ENCODE results near the gene VSIR. TPM values are rescaled to one million over a fixed set of nuclear protein-coding genes. Genes with fewer than 3 reads are reported as not detected.

VSIR gene
- total RNA-seq, 1 donor from 2014 or later = 13.6 TPM

GRCh38 chr10:71749396-71749795, 23.9 kb downstream of the VSIR start:
- peak overlapping the region in 2 of 3 donors; percentile 32 to 60 for H3K9ac ChIP-seq (ENCODE audit: low read depth in 1 of 3, low read length in 3 of 3)
- H3K27me3 ChIP-seq (ENCODE audit: control insufficient read depth in 3 of 3, insufficient read depth in 3 of 3, low read length in 3 of 3) = no peaks in the 10 kb centered on the region
- peak overlapping the region; percentile 67 for H3K27ac ChIP-seq (ENCODE audit: low read depth, low read length)
- no peaks in the 10 kb centered on the region for H3K9me3 ChIP-seq (ENCODE audit: control insufficient read depth in 3 of 3, low read length in 3 of 3)
- H3K4me1 ChIP-seq (ENCODE audit: control insufficient read depth in 3 of 3, insufficient read depth in 3 of 3, low read length in 3 of 3) = peaks cover 65 to 79% (median 68%) of the 10 kb centered on the region in 3 donors
- peaks cover 6 to 23% (median 17%) of the 10 kb centered on the region in 3 donors for H3K36me3 ChIP-seq (ENCODE audit: control insufficient read depth in 3 of 3, insufficient read depth in 3 of 3, low read length in 3 of 3)
- H3K4me3 ChIP-seq (ENCODE audit: low read length in 3 of 3) = peak overlapping the region in 1 of 3 donors; percentile 41

GRCh38 chr10:71748671-71749191, 24.6 kb downstream of the VSIR start:
- Histone ChIP-seq H3K4me3 (ENCODE audit: low read length in 3 of 3) (peak overlapping the region in 1 of 3 donors; percentile 35), H3K9ac (ENCODE audit: low read depth in 1 of 3, low read length in 3 of 3) (peak overlapping the region in 2 of 3 donors; percentile 32 to 60), H3K9me3 (ENCODE audit: control insufficient read depth in 3 of 3, low read length in 3 of 3) (no peaks in the 10 kb centered on the region), H3K27ac (ENCODE audit: low read depth, low read length) (peak overlapping the region; percentile 67), H3K4me1 (ENCODE audit: control insufficient read depth in 3 of 3, insufficient read depth in 3 of 3, low read length in 3 of 3) (peaks cover 60 to 73% (median 62%) of the 10 kb centered on the region in 3 donors), H3K36me3 (ENCODE audit: control insufficient read depth in 3 of 3, insufficient read depth in 3 of 3, low read length in 3 of 3) (peaks cover 6 to 20% (median 17%) of the 10 kb centered on the region in 3 donors), H3K27me3 (ENCODE audit: control insufficient read depth in 3 of 3, insufficient read depth in 3 of 3, low read length in 3 of 3) (no peaks in the 10 kb centered on the region)

GRCh38 chr10:71747551-71748523, 25.5 kb downstream of the VSIR start:
- Histone ChIP-seq H3K36me3 (ENCODE audit: control insufficient read depth in 3 of 3, insufficient read depth in 3 of 3, low read length in 3 of 3) (peaks cover 4 to 16% (median 15%) of the 10 kb centered on the region in 3 donors), H3K4me1 (ENCODE audit: control insufficient read depth in 3 of 3, insufficient read depth in 3 of 3, low read length in 3 of 3) (peaks cover 57 to 66% (median 60%) of the 10 kb centered on the region in 3 donors), H3K4me3 (ENCODE audit: low read length in 3 of 3) (no peak overlapping the region)

GRCh38 chr10:71747039-71747531, 26.2 kb downstream of the VSIR start:
- Histone ChIP-seq H3K9ac (ENCODE audit: low read depth in 1 of 3, low read length in 3 of 3) (peak overlapping the region in 1 of 3 donors; percentile 16), H3K4me1 (ENCODE audit: control insufficient read depth in 3 of 3, insufficient read depth in 3 of 3, low read length in 3 of 3) (peaks cover 54 to 61% (median 57%) of the 10 kb centered on the region in 3 donors)

More at GRCh38 chr10:71747551-71748523, 25.5 kb downstream of the VSIR start:
- peak overlapping the region in 2 of 3 donors; percentile 10 to 40 for H3K9ac ChIP-seq (ENCODE audit: low read depth in 1 of 3, low read length in 3 of 3)
- H3K9me3 ChIP-seq (ENCODE audit: control insufficient read depth in 3 of 3, low read length in 3 of 3) = no peaks in the 10 kb centered on the region
- H3K27me3 ChIP-seq (ENCODE audit: control insufficient read depth in 3 of 3, insufficient read depth in 3 of 3, low read length in 3 of 3) = no peaks in the 10 kb centered on the region
- H3K27ac ChIP-seq (ENCODE audit: low read depth, low read length) = peak overlapping the region; percentile 67

GRCh38 chr10:71746344-71747037, 26.8 kb downstream of the VSIR start:
- Histone ChIP-seq H3K27ac (ENCODE audit: low read depth, low read length) (no peak overlapping the region), H3K9me3 (ENCODE audit: control insufficient read depth in 3 of 3, low read length in 3 of 3) (peaks cover 0 to 2% (median 0%) of the 10 kb centered on the region in 3 donors), H3K36me3 (ENCODE audit: control insufficient read depth in 3 of 3, insufficient read depth in 3 of 3, low read length in 3 of 3) (peaks cover 1 to 12% (median 3%) of the 10 kb centered on the region in 3 donors), H3K27me3 (ENCODE audit: control insufficient read depth in 3 of 3, insufficient read depth in 3 of 3, low read length in 3 of 3) (no peaks in the 10 kb centered on the region), H3K9ac (ENCODE audit: low read depth in 1 of 3, low read length in 3 of 3) (peak overlapping the region in 1 of 3 donors; percentile 16), H3K4me3 (ENCODE audit: low read length in 3 of 3) (no peak overlapping the region), H3K4me1 (ENCODE audit: control insufficient read depth in 3 of 3, insufficient read depth in 3 of 3, low read length in 3 of 3) (peaks cover 54 to 61% (median 55%) of the 10 kb centered on the region in 3 donors)

More at GRCh38 chr10:71747039-71747531, 26.2 kb downstream of the VSIR start:
- H3K9me3 ChIP-seq (ENCODE audit: control insufficient read depth in 3 of 3, low read length in 3 of 3) = peaks cover 0 to 2% (median 0%) of the 10 kb centered on the region in 3 donors
- H3K36me3 ChIP-seq (ENCODE audit: control insufficient read depth in 3 of 3, insufficient read depth in 3 of 3, low read length in 3 of 3) = peaks cover 0 to 15% (median 9%) of the 10 kb centered on the region in 3 donors
- H3K4me3 ChIP-seq (ENCODE audit: low read length in 3 of 3) = no peak overlapping the region
- no peaks in the 10 kb centered on the region for H3K27me3 ChIP-seq (ENCODE audit: control insufficient read depth in 3 of 3, insufficient read depth in 3 of 3, low read length in 3 of 3)
- no peak overlapping the region for H3K27ac ChIP-seq (ENCODE audit: low read depth, low read length)

- H3K36me3 ChIP-seq (ENCODE audit: control insufficient read depth in 3 of 3, insufficient read depth in 3 of 3, low read length in 3 of 3) = peaks cover under 1 to 8% (median 2%) of the 10 kb centered on the region in 3 donors
These were observed 27.6 kb downstream of the VSIR start for GRCh38 chr10:71745664-71746250.

GRCh38 chr10:71744897-71745663, 28.2 kb downstream of the VSIR start:
- Histone ChIP-seq H3K4me3 (ENCODE audit: low read length in 3 of 3) (no peak overlapping the region), H3K36me3 (ENCODE audit: control insufficient read depth in 3 of 3, insufficient read depth in 3 of 3, low read length in 3 of 3) (peaks cover 0 to 5% (median 2%) of the 10 kb centered on the region in 3 donors), H3K27me3 (ENCODE audit: control insufficient read depth in 3 of 3, insufficient read depth in 3 of 3, low read length in 3 of 3) (no peaks in the 10 kb centered on the region), H3K27ac (ENCODE audit: low read depth, low read length) (no peak overlapping the region), H3K9me3 (ENCODE audit: control insufficient read depth in 3 of 3, low read length in 3 of 3) (peaks cover 0 to 2% (median 0%) of the 10 kb centered on the region in 3 donors), H3K9ac (ENCODE audit: low read depth in 1 of 3, low read length in 3 of 3) (no peak overlapping the region), H3K4me1 (ENCODE audit: control insufficient read depth in 3 of 3, insufficient read depth in 3 of 3, low read length in 3 of 3) (peaks cover 47 to 57% (median 49%) of the 10 kb centered on the region in 3 donors)

More at GRCh38 chr10:71745664-71746250, 27.6 kb downstream of the VSIR start:
- H3K27me3 ChIP-seq (ENCODE audit: control insufficient read depth in 3 of 3, insufficient read depth in 3 of 3, low read length in 3 of 3) = no peaks in the 10 kb centered on the region
- no peak overlapping the region for H3K4me3 ChIP-seq (ENCODE audit: low read length in 3 of 3)
- H3K9me3 ChIP-seq (ENCODE audit: control insufficient read depth in 3 of 3, low read length in 3 of 3) = peaks cover 0 to 2% (median 0%) of the 10 kb centered on the region in 3 donors
- peaks cover 51 to 58% (median 52%) of the 10 kb centered on the region in 3 donors for H3K4me1 ChIP-seq (ENCODE audit: control insufficient read depth in 3 of 3, insufficient read depth in 3 of 3, low read length in 3 of 3)
- no peak overlapping the region for H3K9ac ChIP-seq (ENCODE audit: low read depth in 1 of 3, low read length in 3 of 3)
- H3K27ac ChIP-seq (ENCODE audit: low read depth, low read length) = no peak overlapping the region

- Histone ChIP-seq H3K27me3 (ENCODE audit: control insufficient read depth in 3 of 3, insufficient read depth in 3 of 3, low read length in 3 of 3) (no peaks in the 10 kb centered on the region), H3K9ac (ENCODE audit: low read depth in 1 of 3, low read length in 3 of 3) (no peak overlapping the region), H3K36me3 (ENCODE audit: control insufficient read depth in 3 of 3, insufficient read depth in 3 of 3, low read length in 3 of 3) (peaks cover 0 to 2% (median 2%) of the 10 kb centered on the region in 3 donors), H3K9me3 (ENCODE audit: control insufficient read depth in 3 of 3, low read length in 3 of 3) (peaks cover 0 to 2% (median 0%) of the 10 kb centered on the region in 3 donors), H3K4me1 (ENCODE audit: control insufficient read depth in 3 of 3, insufficient read depth in 3 of 3, low read length in 3 of 3) (peaks cover 35 to 55% (median 43%) of the 10 kb centered on the region in 3 donors), H3K4me3 (ENCODE audit: low read length in 3 of 3) (no peak overlapping the region), H3K27ac (ENCODE audit: low read depth, low read length) (no peak overlapping the region)
These were observed 29.5 kb downstream of the VSIR start for GRCh38 chr10:71743866-71744265.
